Cardiac muscle cell (in vitro differentiated cells and primary cell): ENCODE measurements around the gene MIXL1. TPM values are rescaled to one million over a fixed set of nuclear protein-coding genes. Genes with fewer than 3 reads are reported as not detected.
A peak's percentile ranks its signal among the peaks of the same experiment; 100 is the strongest.
"Not testable (repeated sequence)": the region's sequence is repeated elsewhere in the genome, so short reads cannot be mapped to it uniquely, and the experiment has no call there.

ENCODE experiments used
- DNase-seq, 2 donors: peaks; one replicate each; pipeline versions ENCODE4 v3.0.0 to v3.0.0-alpha.2; 2010 to 2017; ENCODE audit warnings: low read depth in 1 of 2, low spot score in 1 of 2
- H3K27ac ChIP-seq: fragments of 200-600 bp; sonication (generic); 2 replicates; pipeline ENCODE4 v1.5.1; 2016
- H3K27me3 ChIP-seq: fragments of 200-600 bp; sonication (generic); 2 replicates; pipeline ENCODE4 v1.6.0; 2016; ENCODE audit warnings: control low read depth
- H3K36me3 ChIP-seq: fragments of 200-600 bp; sonication (generic); 2 replicates; pipeline ENCODE4 v1.5.1; 2016; ENCODE audit warnings: control low read depth
- H3K4me1 ChIP-seq: fragments of 200-600 bp; sonication (generic); 2 replicates; pipeline ENCODE4 v1.8.1; 2017; ENCODE audit warnings: low read depth, mild to moderate bottlenecking, mixed run types
- H3K4me3 ChIP-seq: fragments of 200-600 bp; sonication (generic); 2 replicates; pipeline ENCODE4 v1.5.1; 2016; ENCODE audit warnings: mild to moderate bottlenecking
- H3K9me3 ChIP-seq: fragments of 200-600 bp; sonication (generic); 2 replicates; pipeline ENCODE4 v1.5.1; 2017; ENCODE audit warnings: low read depth, mild to moderate bottlenecking, control low read depth
- polyA plus RNA-seq: library from polyadenylated mRNA; unstranded; fragments of >200 nt; fragmentation: Nextera tagmentation; extraction: Ambion mirVana; gene quantifications from 2 replicates; pipeline ENCODE4 v1.2.1, GENCODE V29; 2016
- total RNA-seq: library from RNA; depleted of rRNA; stranded (reverse); fragments of >200 nt; gene quantifications from 2 replicates; pipeline ENCODE4 v1.2.3, GENCODE V29; 2016
- TF ChIP-seq, protein P1 (sequence below): IDR thresholded peaks from 2 replicates; pipeline ENCODE4 v1.5.1; 2012; ENCODE audit warnings: low read depth, mild to moderate bottlenecking, low read length

Gene MIXL1
- total and polyA plus RNA-seq, 2 experiments from 2014 or later, result 5.4 to 8.0 TPM

DNA sequence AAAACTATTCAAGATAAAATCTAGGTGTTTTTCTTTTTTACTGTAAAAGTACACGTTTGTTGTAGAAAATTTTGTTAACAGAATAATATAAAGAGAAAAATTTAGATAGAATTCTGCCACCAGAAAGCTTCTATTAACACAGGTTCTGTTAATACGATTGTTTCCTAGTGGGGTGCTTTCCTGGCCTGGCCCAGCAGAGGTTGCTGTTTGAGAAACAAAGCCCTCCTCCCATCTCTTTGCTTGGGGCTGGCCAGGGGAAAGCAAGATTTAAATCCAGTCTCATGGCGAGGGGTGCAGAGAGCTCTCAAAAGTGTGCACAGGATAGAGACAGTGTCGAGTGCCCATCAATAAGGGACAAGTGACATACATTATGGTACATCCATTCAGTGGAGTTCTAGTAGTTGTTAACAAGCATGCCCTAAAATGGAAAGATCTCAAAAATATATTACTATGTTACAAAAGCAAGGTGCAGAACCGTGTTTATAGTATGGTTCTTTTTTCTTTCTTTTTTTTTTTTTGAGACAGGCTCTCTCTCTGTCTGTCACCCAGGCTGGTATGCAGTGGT lies 22.4 kb upstream of the MIXL1 start:
- Histone ChIP-seq H3K9me3 (no peaks in the 10 kb centered on the region), H3K4me3 (no peak overlapping the region), H3K27me3 (no peaks in the 10 kb centered on the region), H3K4me1 (no peaks in the 10 kb centered on the region), H3K36me3 (no peaks in the 10 kb centered on the region), H3K27ac (no peak overlapping the region)
- peak; percentile 34 to 42 for DNase-seq
- TF ChIP-seq, protein P1, sequence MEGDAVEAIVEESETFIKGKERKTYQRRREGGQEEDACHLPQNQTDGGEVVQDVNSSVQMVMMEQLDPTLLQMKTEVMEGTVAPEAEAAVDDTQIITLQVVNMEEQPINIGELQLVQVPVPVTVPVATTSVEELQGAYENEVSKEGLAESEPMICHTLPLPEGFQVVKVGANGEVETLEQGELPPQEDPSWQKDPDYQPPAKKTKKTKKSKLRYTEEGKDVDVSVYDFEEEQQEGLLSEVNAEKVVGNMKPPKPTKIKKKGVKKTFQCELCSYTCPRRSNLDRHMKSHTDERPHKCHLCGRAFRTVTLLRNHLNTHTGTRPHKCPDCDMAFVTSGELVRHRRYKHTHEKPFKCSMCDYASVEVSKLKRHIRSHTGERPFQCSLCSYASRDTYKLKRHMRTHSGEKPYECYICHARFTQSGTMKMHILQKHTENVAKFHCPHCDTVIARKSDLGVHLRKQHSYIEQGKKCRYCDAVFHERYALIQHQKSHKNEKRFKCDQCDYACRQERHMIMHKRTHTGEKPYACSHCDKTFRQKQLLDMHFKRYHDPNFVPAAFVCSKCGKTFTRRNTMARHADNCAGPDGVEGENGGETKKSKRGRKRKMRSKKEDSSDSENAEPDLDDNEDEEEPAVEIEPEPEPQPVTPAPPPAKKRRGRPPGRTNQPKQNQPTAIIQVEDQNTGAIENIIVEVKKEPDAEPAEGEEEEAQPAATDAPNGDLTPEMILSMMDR, result peak; percentile 60

DNA sequence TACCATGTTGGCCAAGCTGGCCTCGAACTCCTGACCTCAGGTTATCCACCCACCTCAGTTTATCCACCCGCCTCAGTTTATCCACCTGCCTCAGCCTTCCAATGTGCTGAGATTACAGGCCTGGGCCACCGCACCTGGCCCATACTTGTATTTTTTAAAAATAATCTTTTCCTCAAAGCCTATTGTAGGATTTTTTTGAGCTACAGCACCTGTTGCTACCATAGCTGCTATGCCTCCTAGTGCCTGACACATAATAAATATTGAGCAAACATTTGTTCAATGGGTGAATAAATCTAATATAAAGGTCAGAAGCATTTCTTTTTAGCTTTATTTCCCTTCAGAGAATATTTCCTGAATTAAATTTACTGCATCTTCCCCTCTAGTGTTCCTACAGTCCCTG lies 21.2 kb upstream of the MIXL1 start:
- Histone ChIP-seq H3K4me1 (no peaks in the 10 kb centered on the region), H3K27me3 (no peaks in the 10 kb centered on the region), H3K9me3 (no peaks in the 10 kb centered on the region), H3K36me3 (no peaks in the 10 kb centered on the region), H3K4me3 (no peak overlapping the region), H3K27ac (no peak overlapping the region)
- DNase-seq, result no peak
- TF ChIP-seq, protein P1, result no peak

DNA sequence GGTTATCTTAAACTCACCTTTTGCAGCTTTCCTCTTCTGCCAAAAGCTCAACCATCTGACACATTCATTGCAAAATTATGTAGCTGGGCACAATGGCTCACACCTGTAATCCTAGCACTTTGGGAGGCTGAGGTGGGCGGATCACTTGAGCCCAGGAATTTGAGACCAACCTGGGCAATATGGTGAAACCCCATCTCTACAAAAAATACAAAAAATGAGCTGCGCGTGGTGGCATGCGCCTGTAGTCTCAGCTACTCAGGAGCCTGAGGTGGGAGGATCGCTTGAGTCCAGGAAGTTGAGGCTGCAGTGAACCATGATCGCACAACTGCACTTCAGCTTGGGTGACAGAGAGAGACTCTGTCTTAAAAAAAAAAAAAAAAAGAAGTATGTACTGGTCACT lies 20.8 kb upstream of the MIXL1 start:
- not testable (repeated sequence) for H3K27ac ChIP-seq, DNase-seq, H3K9me3 ChIP-seq, H3K4me1 ChIP-seq, H3K36me3 ChIP-seq, H3K27me3 ChIP-seq, H3K4me3 ChIP-seq

DNA sequence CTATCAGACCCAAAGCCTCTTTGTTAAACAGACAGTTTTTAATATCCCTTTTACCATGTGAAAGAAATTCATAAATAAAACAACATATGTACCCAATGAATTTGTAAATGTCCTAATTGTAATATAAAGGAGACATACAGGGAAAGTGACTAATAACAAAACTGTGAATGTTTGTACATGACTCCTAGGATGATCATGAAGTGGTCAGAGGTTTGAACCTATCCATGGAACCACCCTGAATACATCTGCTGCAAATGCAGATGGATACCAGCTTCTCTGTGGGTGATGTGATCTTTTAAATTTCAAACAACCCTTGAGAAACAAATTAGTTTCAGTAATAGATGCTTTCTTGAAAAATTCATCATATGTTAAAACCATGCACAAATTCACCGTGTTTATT lies 20.2 kb upstream of the MIXL1 start:
- TF ChIP-seq, protein P1, result no peak
- no peaks in the 10 kb centered on the region for H3K4me1 ChIP-seq

DNA sequence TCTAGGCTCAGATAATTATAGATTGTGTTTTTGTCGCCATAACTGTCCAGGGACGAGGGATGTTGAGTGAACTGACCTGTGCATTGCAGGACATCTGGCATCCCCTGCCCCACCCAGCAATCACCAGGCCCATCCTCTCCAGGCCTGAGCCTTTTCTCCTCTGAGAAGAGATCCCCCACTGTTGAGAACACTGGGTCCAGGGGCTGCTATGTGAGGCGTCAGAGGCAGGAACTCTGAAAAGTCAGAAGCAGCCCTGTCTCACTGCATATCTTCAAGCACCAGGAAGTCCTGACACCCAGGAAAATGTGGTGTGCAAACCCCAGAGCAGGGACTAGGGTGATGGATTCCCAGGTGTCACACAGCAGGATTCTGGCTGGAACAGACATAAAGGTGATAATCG lies 19.8 kb upstream of the MIXL1 start:
- TF ChIP-seq, protein P1, result no peak
- DNase-seq, result no peak

More for the DNA sequence above, 20.2 kb upstream of the MIXL1 start:
- Histone ChIP-seq H3K36me3 (no peaks in the 10 kb centered on the region), H3K27me3 (no peaks in the 10 kb centered on the region), H3K9me3 (no peaks in the 10 kb centered on the region), H3K27ac (no peak overlapping the region), H3K4me3 (no peak overlapping the region)
- no peak for DNase-seq

DNA sequence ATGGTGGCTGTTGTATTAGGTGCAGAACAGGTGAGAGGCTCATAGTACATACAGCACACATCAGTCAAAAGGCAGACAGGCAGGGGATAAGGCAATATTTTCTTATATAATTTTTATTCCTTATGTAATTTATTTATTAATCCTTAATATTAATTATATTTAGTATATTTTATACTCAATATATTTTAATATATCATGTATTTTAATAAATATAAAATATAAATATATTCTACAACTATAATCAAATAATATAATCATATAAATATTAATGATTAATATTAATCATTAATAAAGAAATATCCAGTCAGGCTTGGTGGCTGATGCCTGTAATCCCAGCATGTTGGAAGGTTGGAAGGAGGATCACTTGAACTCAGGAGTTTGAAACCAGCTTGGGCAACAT lies 19.3 kb upstream of the MIXL1 start:
- no peaks in the 10 kb centered on the region for H3K27me3 ChIP-seq
- H3K9me3 ChIP-seq, result no peaks in the 10 kb centered on the region
- TF ChIP-seq, protein P1, result no peak
- no peaks in the 10 kb centered on the region for H3K4me1 ChIP-seq
- no peaks in the 10 kb centered on the region for H3K36me3 ChIP-seq
- H3K4me3 ChIP-seq, result no peak overlapping the region
- no peak overlapping the region for H3K27ac ChIP-seq
- no peak for DNase-seq

More for the DNA sequence above, 19.8 kb upstream of the MIXL1 start:
- Histone ChIP-seq H3K4me1 (no peaks in the 10 kb centered on the region), H3K36me3 (no peaks in the 10 kb centered on the region), H3K4me3 (no peak overlapping the region), H3K27me3 (no peaks in the 10 kb centered on the region), H3K9me3 (no peaks in the 10 kb centered on the region), H3K27ac (no peak overlapping the region)
